ENCODE data around the gene FZD2.

Gene FZD2

DNA sequence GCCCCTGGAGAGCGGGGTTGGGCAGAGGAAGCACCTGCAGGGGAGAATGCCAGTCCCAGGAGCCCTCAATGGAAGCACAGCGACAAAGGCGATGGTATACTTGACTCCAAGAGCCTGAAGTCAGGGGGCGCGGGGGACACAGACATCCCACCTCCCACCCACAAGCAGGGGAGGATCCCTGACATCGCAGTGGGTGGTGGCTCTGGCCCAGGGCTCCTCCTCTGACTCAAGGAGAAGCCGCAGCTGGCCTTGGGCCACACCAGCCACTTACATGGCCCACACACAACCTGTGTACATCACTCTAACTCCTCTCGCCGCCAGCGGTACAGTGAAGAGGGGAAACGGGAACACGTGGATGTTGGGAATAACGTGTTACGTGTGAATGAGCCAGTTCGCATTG lies 44.3 kb downstream of the FZD2 start:
- POLR2A ChIA-PET, result no interaction called here
- TF ChIP-seq, protein P1, sequence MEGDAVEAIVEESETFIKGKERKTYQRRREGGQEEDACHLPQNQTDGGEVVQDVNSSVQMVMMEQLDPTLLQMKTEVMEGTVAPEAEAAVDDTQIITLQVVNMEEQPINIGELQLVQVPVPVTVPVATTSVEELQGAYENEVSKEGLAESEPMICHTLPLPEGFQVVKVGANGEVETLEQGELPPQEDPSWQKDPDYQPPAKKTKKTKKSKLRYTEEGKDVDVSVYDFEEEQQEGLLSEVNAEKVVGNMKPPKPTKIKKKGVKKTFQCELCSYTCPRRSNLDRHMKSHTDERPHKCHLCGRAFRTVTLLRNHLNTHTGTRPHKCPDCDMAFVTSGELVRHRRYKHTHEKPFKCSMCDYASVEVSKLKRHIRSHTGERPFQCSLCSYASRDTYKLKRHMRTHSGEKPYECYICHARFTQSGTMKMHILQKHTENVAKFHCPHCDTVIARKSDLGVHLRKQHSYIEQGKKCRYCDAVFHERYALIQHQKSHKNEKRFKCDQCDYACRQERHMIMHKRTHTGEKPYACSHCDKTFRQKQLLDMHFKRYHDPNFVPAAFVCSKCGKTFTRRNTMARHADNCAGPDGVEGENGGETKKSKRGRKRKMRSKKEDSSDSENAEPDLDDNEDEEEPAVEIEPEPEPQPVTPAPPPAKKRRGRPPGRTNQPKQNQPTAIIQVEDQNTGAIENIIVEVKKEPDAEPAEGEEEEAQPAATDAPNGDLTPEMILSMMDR (IDR thresholded peaks at IDR 0.05; ENCODE audit: control extremely low read depth, extremely low read depth, low read depth, missing control alignments), result no peak
- DNase-seq (ENCODE audit: extremely low spot score), result no peak
- CTCF ChIA-PET, result no interaction called here

DNA sequence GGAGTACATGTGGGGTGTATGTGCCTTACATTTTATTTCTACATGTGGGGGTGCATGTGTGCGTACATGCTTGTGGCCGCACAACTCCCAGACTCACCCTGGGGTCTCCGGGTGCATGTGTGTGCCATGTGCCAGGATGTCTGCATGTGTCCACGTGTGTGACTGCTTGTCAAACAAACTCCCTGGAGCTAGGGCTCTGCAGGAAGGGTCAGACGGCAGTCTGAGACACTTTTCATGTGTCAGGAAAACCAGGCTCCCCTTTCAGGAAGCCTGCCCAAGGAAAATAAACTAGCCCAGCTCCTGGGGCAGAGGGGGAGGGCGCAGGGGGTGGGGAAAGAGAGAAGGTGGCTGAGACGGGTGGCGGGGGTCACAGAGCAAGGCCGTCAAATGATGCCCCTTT lies 44.7 kb downstream of the FZD2 start:
- CTCF ChIA-PET, result interaction anchor here (1.0 kb wide), 1 partner anchor 8 kb away, joined by 3 read pairs; no protein-coding TSS in a partner anchor
- TF ChIP-seq, protein P1 (IDR thresholded peaks at IDR 0.05; ENCODE audit: control extremely low read depth, extremely low read depth, low read depth, missing control alignments), result no peak
- POLR2A ChIA-PET, result no interaction called here
- no peak for DNase-seq (ENCODE audit: extremely low spot score)

- TF ChIP-seq, protein P1 (IDR thresholded peaks at IDR 0.05; ENCODE audit: control extremely low read depth, extremely low read depth, low read depth, missing control alignments), result no peak
- POLR2A ChIA-PET, result no interaction called here
- CTCF ChIA-PET, result interaction anchor here (1.0 kb wide), 1 partner anchor 9 kb away, joined by 3 read pairs; no protein-coding TSS in a partner anchor
- DNase-seq (ENCODE audit: extremely low spot score), result no peak
Observed at GRCh38 chr17:44602390-44602789, 45.1 kb downstream of the FZD2 start.

DNA sequence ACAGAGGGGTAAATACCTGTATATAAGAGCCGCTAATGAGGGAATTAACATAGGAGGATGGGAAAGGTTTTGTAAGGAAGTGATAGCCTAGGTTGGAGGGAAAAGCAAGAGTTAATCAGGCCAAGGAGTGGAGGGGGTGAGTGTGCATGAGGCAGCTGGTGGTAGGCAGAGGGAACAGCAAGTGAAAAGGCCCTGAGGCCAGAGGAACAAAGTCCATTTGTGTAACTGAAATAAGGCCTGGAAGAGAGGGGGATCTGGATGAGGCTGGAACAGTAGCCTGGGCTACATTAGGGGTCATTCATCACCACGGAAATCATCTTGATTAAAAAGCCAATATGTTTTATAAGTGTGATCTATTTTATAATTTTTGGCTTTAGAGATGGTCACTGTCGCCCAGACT lies 45.7 kb downstream of the FZD2 start:
- TF ChIP-seq, protein P1 (IDR thresholded peaks at IDR 0.05; ENCODE audit: control extremely low read depth, extremely low read depth, low read depth, missing control alignments), result no peak
- POLR2A ChIA-PET, result no interaction called here
- CTCF ChIA-PET, result interaction anchor here (1.0 kb wide), 1 partner anchor 9 kb away, joined by 3 read pairs; no protein-coding TSS in a partner anchor
- DNase-seq (ENCODE audit: extremely low spot score), result no peak

- ChIA-PET CTCF (interaction anchor here (1.4 kb wide), 1 partner anchor 16 kb away, joined by 3 read pairs; no protein-coding TSS in a partner anchor), POLR2A (no interaction called here)
- DNase-seq (ENCODE audit: extremely low spot score), result no peak
- TF ChIP-seq, protein P1 (IDR thresholded peaks at IDR 0.05; ENCODE audit: control extremely low read depth, extremely low read depth, low read depth, missing control alignments), result no peak
Observed at GRCh38 chr17:44604116-44604761, 47.0 kb downstream of the FZD2 start.

DNA sequence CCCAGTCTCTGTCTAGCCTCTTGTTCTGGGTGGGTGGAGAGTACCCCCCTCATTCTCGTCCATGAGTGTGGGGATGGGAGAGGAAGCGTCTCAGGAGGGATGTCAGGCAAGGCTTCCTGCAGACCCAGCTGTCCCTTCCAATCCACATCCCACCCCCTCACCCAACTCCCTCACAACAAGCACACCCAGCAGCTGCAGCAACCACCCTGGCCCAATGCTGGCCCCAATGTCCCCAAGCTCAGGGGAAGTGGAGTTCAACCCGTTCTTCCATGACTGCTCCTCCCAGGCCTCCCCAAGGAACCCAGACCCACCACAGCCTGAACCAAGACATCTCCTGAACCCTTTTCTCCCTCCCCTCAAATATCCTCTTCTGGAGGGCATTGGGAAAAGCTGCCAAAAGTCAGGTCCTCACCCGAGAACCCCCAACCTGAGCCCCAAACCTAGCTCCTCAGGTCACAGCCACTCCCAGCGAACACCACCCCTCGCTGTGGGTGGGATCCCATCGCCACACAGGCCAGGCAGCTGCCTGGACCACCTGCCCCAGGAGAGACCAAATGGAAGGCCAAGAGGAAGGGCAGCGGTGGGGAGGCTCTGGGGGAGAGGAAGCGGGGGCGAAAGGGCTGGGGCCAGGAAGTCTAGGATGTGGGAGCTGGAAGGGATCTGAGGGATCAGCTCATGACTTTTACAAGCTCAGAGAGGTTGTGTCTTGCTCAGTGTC lies 47.6 kb downstream of the FZD2 start:
- no peak for DNase-seq (ENCODE audit: extremely low spot score)
- TF ChIP-seq, protein P1 (IDR thresholded peaks at IDR 0.05; ENCODE audit: control extremely low read depth, extremely low read depth, low read depth, missing control alignments), result no peak
- ChIA-PET CTCF (interaction anchor here (1.4 kb wide), 1 partner anchor 15 kb away, joined by 3 read pairs; no protein-coding TSS in a partner anchor), POLR2A (no interaction called here)

Data from GM10248 (cell line).